Bronchial epithelial cell (primary cell): Measurements from ENCODE around the gene SERTAD1. TPM values are rescaled to one million over a fixed set of nuclear protein-coding genes. Genes with fewer than 3 reads are reported as not detected.
A peak's percentile ranks its signal among the peaks of the same experiment; 100 is the strongest.

Source experiments
- DNase-seq: peaks from one replicate; pipeline ENCODE4 v3.0.0-alpha.2; 2010; ENCODE audit warnings: low read depth
- FAIRE-seq: peaks from 2 replicates; lab custom pipeline; 2011; peaks lifted over from hg19 to GRCh38; lab: Jason Lieb, UNC
- H3K27me3 ChIP-seq: 2 replicates; pipeline ENCODE4 v1.5.1; 2011; ENCODE audit warnings: low read length; ENCODE audit not compliant: control insufficient read depth, insufficient read depth
- H3K36me3 ChIP-seq: 2 replicates; pipeline ENCODE4 v1.5.1; 2011; ENCODE audit warnings: low read length; ENCODE audit not compliant: control insufficient read depth, insufficient read depth
- H3K4me3 ChIP-seq: 2 replicates; pipeline ENCODE4 v1.5.1; 2011; ENCODE audit warnings: mild to moderate bottlenecking, low read depth, low read length, control low read depth
- total RNA-seq: library from RNA; depleted of rRNA; stranded (reverse); fragments of >200 nt; gene quantifications from 2 replicates; pipeline ENCODE4 v1.2.1, GENCODE V29; 2014
- TF ChIP-seq, protein P1 (sequence below): IDR thresholded peaks from 2 replicates; pipeline ENCODE4 v1.5.1; 2011; ENCODE audit warnings: mild to moderate bottlenecking, moderate library complexity, low read length, control low read depth, inconsistent platforms; ENCODE audit not compliant: insufficient read depth, severe bottlenecking

Gene SERTAD1
- 35.7 and 41.6 TPM in 2 replicates for total RNA-seq

- no peaks in the 10 kb centered on the region for H3K27me3 ChIP-seq
- TF ChIP-seq, protein P1, sequence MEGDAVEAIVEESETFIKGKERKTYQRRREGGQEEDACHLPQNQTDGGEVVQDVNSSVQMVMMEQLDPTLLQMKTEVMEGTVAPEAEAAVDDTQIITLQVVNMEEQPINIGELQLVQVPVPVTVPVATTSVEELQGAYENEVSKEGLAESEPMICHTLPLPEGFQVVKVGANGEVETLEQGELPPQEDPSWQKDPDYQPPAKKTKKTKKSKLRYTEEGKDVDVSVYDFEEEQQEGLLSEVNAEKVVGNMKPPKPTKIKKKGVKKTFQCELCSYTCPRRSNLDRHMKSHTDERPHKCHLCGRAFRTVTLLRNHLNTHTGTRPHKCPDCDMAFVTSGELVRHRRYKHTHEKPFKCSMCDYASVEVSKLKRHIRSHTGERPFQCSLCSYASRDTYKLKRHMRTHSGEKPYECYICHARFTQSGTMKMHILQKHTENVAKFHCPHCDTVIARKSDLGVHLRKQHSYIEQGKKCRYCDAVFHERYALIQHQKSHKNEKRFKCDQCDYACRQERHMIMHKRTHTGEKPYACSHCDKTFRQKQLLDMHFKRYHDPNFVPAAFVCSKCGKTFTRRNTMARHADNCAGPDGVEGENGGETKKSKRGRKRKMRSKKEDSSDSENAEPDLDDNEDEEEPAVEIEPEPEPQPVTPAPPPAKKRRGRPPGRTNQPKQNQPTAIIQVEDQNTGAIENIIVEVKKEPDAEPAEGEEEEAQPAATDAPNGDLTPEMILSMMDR: peak; percentile 67
- peaks cover 12% of the 10 kb centered on the region for H3K36me3 ChIP-seq
- peak within 1 kb of the TSS; percentile 73 for H3K4me3 ChIP-seq
- FAIRE-seq (no peak), DNase-seq (peak; percentile 94)
These were observed at the start of gene SERTAD1 for GRCh38 chr19:40425450-40426287. Gene SERTAD1 (minus strand): TSS chr19:40425992. CDS start chr19:40423546, 2,446 bp downstream.

GRCh38 chr19:40474737-40475136, 48.9 kb upstream of the SERTAD1 start:
- FAIRE-seq: no peak
- Histone ChIP-seq H3K4me3 (no peak overlapping the region), H3K27me3 (no peaks in the 10 kb centered on the region), H3K36me3 (no peaks in the 10 kb centered on the region)
- no peak for DNase-seq
- TF ChIP-seq, protein P1: no peak

DNA sequence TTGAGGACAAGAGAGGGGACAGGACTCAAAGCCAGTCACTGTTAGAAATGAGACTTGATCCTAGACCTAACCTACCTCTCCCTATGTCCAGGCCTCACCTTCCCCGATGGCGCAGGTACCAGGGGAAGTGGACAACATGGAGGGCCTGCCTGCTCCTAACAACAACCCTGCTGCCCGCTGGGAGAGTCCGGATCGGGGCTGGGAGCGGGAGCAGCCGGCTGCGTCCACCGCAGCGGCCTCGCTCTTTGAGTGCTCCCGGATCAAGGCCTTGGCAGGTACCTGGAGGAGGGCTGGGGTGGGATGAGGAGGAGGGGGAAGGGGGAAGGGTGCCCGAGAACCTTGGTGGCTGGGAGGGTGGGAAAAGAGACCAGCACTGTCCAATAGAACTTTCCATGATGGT, 46.7 kb upstream of the SERTAD1 start:
- TF ChIP-seq, protein P1: no peak
- Histone ChIP-seq H3K4me3 (no peak overlapping the region), H3K27me3 (no peaks in the 10 kb centered on the region), H3K36me3 (no peaks in the 10 kb centered on the region)
- DNase-seq (no peak), FAIRE-seq (no peak)

DNA sequence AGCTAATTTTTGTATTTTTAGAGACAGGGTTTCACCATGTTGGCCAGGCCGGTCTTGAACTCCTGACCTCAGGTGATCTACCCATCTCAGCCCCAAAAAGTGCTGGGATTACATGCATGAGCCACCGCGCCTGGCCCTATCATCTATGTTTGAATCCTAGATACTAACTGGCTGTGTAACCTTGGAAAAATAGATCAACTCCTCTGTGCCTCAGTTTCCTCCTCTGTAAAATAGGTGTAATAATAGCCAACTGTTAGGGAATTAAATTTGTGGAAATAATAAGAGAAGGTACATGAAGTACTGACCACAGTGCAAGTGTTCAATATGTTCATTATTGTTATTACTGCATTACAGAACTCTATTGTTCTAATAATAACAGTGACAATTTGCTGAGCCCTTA, 45.3 kb upstream of the SERTAD1 start:
- H3K4me3 ChIP-seq: no peak overlapping the region
- FAIRE-seq (no peak), DNase-seq (no peak)
- no peaks in the 10 kb centered on the region for H3K36me3 ChIP-seq
- TF ChIP-seq, protein P1: no peak
- H3K27me3 ChIP-seq: peaks cover 2% of the 10 kb centered on the region

GRCh38 chr19:40469011-40469410, 43.2 kb upstream of the SERTAD1 start:
- FAIRE-seq: no peak
- TF ChIP-seq, protein P1: no peak

More at GRCh38 chr19:40469011-40469410, 43.2 kb upstream of the SERTAD1 start:
- no peak for DNase-seq
- H3K4me3 ChIP-seq: no peak overlapping the region
- peaks cover 2% of the 10 kb centered on the region for H3K27me3 ChIP-seq
- no peaks in the 10 kb centered on the region for H3K36me3 ChIP-seq
